OCI-M2 (cell line): Measurements from ENCODE around the gene DND1.
"Not testable (repeated sequence)": the region's sequence is repeated elsewhere in the genome, so short reads cannot be mapped to it uniquely, and the experiment has no call there.

Source experiments
- DNase-seq: peaks from one replicate; lab custom pipeline; 2025; ENCODE audit not compliant: unreplicated experiment; lab: John Stamatoyannopoulos, UW

Gene DND1

DNA sequence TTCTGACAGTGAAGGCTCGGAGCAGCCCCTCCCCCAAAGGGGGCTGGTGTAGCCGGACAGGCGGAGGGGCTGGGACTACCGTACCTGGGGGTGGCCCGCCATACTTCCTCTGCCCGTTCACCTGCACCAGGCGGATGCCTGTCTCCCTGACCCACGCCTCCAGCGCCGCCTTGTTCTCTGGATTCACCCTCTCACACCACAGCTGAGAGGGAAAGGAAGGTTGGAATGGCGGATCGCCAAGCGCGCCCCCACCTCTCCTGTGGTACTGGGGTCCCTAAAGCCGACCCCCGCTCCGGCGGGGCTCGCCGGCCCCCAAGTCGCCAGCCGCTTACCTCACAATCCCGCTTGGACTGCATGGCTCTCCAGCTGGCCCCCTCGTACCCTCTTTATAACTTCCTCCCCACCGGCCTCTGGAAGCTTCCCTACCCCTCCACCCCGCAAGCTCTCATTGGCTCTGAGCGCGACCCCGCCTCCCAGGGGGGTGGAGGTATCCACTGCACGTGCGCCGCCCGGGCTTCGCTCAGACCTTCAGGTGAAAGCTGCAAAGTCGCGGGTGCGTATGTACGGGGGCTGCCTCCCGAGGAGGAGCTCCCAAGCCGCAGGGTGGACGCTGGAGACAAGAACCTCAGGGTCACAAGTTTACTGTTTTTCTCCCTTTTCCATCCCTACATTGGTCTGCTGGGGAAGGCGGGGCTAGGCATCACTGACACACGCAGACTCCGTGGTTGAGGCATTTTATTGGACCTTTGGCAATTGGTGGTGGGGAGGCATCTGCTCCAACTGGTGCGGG, at the start of gene DND1:
Gene DND1, minus strand, starts transcription at position 390 of the 790 bp plus-strand sequence. Its CDS starts 34 bp downstream, at position 356.
- DNase-seq = no peak

DNA sequence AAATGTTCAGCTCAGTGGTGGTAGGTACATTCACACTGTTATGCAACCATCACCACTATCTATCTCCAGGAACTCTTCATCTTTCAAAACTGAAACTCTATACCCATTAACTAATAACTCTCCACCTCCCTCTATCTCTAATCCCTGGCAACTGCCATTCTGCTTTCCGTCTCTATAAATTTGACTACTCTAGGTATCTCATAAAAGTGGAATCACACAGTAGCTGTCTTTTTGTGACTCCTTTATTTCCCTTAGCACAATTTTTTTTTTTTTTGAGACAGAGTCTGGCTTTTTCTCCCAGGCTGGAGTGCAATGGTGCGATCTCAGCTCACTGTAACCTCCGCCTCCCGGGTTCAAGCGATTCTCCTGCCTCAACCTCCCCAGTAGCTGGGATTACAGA, 48.0 kb upstream of the DND1 start:
- DNase-seq = not testable (repeated sequence)

DNA sequence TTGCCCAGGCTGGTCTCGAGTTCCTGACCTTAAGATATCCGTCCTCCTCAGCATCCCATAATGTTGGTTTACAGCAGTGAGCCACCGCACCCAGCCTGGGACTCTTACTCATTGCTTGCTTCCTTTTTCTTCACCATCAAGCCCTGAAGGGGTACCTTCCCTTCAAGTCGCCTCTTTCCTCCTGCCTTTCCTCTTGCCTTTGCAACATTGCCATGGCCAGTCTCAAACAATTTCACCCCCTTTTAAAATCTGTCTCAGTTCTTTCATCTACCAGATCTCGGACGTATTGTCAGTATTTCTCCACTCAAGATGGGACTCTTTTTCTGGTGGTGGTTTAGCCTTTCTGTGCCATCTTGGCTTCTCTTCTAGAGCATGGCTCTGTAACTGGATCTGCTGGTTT, 47.4 kb upstream of the DND1 start:
- not testable (repeated sequence) for DNase-seq

DNA sequence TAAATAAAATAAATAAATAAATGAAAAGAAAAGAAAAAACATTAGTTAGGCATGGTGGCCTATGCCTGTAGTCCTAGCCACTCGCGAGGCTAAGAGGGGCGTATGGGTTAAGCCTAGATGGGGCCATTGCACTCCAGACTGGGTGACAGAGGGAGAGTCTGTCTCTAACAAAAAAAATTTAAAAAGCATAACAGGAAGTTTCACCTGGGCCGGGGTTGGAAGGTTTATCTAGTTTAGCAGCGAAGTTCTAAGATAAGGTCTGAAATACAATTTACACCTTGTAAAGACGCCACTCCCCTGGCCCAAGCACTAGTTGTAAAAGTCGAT, 44.9 kb upstream of the DND1 start:
- no peak for DNase-seq

DNA sequence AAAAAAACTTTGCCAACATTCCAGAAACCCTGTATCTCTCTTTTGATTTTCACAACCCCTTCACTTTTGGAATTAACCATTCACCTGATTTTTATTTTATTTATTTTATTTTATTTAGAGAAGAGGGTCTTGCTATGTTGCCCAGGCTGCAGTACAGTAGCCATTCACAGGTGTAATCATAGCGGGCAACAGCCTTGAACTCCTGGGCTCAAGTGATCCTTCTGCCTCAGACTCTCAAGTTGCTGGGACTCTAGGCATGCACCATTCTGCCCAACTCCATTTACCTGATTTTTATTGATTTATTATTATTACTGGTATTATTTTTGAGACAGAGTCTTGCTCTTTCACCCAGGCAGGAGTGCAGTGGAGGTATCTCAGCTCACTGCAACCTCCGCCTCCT, 42.9 kb upstream of the DND1 start:
- not testable (repeated sequence) for DNase-seq

DNA sequence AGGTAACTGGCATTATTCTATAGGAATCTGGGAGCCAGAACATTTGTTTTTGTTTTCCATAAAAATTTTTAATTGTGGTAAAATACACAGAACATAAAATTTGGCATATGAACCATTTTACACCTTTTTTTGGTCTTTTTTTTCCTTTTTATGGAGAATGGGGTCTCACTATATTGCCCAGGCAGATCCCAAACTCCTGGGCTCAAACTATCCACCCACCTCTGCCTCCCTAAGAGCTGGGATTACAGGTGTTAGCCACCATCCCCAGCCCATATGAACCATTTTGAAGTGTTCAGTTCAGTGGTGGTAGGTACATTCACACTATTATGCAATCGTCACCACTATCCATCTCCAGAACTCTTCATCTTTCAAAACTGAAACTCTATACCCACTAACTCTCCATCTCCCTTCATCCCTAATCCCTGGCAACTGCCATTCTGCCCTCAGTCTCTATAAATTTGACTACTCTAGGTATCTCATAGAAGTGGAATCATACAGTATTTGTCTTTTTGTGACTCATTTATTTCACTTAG, 40.3 kb upstream of the DND1 start:
- no peak for DNase-seq

DNA sequence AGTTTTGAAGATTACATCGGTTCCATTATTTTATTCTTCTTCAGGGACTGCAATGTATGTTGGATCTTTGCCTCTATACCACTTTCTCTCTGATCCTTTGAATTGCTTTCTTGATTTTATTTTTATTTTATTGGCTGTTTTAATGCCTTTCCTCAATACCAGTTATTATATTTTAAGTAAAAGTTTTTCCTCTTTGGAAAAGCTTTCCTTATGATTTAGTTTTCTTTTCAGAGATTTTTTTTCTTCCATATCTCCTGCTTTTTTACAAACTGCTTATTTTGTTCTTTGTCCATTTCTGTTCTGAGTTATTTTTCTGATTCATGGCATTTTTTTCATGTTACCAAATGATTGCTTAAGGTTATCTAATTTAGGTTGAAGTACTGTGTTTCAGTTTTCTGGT, 38.4 kb upstream of the DND1 start:
- DNase-seq = no peak

DNA sequence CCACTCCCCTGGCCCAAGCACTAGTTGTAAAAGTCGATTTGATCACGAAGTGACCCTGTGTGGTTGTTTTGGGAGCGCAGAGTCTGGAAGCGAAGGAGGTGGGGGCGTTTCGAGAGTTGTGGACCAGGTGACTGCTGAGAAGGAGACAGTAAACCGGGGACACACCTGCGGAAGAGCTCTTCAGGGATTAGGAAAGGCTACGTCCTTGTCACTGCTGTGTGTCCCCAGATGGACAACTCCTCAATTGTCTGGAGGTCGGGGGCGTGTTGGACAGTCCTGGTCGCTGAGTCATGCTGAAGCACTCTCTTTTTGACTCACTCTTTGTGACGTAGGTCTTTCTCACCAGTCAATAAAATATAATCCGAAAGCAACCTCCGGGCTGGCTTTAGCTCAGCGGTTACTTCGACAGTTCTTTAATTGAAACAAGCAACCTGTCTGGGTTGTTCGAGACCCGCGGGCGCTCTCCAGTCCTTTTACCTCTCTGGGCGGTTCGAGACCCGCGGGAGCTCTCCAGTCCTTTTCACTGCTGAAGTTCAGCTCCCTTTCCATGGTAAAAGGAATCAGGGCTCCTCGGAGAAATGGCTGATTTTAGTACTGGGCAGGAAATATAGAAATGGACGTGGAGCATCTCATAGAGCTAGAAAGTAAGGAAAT, 37.6 kb upstream of the DND1 start:
- DNase-seq = peak; percentile 74

DNA sequence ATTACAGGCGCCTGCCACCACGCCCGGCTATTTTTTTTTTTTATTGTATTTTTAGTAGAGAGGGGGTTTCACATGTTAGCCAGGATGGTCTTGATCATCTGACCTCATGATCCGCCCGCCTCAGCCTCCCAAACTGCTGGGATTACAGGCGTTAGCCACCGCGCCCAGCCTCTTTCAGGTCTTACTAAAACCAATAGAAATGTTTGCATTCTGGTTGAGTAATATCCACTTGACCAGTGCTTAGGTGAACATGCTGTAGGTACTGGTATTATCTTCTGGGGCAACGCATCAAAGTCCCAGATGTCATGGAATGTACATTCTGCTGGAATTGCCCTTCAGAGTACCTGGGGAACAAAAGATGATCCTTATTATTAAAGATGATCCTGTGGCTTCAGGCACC, 35.4 kb upstream of the DND1 start:
- DNase-seq = not testable (repeated sequence)

DNA sequence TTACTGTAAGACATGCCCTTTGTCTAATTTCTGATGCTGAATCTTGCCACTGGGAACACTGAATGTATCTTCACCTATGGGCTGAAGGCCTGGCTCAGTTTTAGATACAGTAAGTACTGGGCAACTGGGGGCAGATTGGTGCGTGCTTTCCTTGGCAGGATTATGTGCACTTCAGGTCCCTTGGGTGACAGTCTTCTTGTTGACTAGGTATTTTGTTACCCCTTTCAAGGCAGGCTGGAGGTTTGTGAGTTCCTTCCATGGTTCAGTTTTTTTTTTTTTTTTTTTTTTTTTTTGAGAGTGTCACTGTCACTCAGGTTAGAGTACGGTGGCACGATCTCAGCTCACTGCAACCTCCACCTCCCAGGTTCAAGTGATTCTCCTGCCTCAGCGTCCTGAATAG, 34.4 kb upstream of the DND1 start:
- no peak for DNase-seq

DNA sequence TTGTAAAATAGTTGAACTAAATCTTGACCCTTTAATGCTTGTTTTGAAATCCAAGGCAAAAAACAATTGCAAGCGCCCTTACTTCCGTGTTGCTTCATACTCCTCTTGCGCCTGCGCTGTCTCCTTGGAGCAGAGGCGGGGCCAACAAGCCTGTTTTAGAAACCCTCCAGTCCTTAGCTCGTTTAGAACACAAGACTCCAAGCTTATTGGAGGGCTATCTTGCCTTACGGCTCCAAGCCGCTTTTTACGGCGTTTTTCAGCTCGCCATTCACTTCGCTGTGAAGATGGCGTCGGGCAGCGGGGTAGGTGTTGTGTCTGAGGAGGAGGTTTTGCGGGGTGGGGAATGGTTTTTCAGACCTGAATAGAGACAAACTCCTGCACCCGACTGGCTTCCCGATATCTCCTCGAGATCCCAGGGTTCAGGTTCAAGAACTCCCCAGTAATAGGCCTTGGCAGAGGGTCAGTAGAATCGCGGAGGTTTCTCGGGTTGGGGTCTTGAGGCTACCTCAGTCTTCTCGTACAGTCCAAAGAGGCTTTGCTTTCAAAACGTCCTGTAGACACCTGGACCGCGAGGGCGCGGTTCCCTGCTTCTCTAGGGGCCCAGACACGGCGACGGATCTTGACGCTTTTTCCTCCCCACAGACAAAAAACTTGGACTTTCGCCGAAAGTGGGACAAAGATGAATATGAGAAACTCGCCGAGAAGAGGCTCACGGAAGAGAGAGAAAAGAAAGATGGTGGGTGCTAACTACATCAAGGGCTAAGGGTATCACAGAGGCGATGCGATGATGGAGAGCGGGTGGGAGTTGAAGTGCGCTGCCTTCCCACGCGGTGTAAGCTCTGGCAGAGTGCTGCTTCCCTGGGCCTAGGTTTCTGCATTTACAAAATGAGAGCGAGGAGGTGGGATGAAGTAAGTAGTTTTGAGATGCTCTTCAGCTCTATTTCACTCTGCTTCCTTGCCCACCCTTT, 27.1 kb upstream of the DND1 start, which contains the start of gene ZMAT2:
Gene ZMAT2, plus strand, starts transcription at position 271 of the 968 bp plus-strand sequence. Its CDS starts 14 bp downstream, at position 285.
- DNase-seq = peak; percentile 51

DNA sequence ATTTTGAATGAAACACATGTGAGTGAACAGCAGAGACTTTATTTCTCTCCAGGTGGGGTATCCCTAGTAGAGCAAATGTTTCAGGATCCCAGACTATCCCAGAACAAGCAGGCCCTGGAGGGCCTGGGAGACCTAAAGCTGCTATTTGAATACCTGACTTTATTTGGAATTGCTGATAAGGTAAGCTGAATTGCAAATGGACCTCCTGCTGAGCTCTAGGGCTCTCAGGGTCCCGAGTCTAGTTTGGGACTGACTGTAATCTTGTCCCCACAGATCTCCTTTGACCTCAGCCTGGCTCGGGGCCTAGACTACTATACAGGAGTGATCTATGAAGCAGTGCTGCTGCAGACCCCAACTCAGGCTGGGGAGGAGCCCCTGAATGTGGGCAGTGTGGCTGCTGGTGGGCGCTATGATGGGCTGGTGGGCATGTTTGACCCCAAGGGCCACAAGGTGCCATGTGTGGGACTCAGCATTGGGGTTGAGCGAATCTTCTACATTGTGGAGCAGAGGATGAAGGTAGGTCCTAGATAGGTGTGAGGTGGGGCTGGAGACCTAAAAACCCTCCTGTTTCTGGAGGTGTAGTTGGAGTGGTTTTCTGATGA, 23.6 kb upstream of the DND1 start:
- no peak for DNase-seq

DNA sequence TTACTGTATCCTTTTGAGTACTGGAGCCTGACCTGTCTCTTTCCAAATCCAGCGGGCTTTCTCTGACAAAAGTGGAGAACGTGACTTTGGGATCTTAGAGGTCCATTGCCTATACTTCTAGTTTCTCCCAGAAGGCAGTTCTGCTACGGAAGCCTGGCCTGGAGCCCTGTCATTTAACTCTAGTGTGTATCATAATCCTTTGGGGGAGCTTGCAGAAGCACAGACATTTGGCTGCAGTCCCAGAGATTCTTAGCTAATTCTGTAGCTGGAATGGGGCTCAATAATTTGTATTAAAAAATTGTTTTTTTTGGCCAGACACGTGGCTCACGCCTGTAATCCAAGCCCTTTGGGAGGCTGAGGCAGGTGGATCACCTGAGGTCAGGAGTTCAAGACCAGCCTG, 20.9 kb upstream of the DND1 start:
- no peak for DNase-seq

DNA sequence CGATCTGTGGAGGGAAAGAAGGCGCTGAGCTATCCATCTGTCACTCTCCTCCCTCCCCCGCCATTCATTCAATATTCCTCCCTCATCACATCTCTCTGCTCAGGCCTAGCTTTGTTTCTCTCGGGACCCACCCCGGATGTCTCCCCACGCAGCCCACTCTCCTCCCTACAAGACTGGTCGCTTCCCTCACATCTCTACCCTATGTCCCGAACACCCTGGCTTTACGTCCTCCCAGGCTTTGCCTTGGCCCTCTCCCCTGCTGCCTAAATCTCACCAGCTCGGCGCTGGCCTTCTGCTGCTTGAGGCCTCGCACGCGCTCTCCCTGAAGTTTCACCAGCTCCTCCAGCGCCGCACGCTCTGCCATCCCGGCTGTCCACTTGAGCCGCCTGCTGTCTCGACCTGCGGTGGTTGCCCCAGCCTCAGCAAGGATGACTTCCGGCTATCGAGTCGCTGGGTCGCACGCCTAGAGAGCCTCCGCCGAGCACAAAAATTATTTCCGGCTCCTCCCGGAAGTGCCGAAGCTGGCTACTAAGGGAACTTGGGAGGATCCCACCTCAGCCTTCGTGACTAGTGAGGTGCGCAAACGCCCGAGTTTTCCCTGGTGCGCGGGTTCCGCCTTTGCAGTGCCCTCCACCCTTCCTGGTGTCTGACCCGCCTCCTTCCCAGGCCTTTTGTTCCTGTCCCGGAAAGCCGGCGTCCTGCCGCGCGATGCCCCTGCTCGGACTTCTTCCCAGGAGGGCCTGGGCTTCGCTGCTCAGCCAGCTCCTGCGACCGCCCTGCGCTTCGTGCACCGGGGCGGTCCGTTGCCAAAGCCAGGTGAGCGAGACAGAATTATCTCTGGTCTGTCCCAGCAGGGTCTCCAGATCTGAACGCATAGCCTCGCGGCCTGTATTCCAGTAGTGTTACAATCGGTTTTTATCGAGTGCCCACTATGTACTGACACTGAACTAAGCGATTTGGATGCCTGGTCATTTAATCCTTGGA, 17.9 kb upstream of the DND1 start, which contains the start of the genes HARS1 and HARS2:
Gene HARS1, minus strand, starts transcription at position 430 of the 984 bp plus-strand sequence. Its CDS starts 66 bp downstream, at position 364.
Gene HARS2, plus strand, starts transcription at position 515 of the 984 bp plus-strand sequence. Its CDS starts 194 bp downstream, at position 709.
- DNase-seq = peak; percentile 47

DNA sequence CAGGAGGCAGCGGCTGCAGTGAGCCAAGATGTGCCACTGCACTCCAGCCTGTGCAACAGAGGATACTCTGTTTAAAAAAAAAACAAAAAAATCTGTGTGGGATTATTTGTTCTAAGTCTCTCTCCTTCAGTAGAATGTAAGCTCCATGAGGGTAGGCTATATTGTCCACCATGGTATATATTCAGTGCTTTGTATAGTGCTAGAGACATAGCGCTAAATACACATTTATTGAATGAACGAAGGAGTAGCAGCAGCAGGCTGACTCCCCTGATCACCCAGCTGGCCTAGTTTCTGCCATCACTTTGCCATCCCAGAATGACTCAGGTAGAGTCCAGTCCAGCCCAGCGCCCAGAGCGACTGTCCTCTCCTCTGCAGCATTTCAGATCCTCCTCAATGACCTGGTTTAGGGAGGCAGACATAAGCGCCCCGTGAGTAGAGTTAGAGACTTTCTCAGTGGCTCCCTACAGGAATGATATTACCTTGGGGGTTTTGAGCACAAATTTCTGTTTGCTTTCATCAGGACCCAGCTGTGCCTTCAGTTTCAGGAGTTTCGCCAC, 17.1 kb upstream of the DND1 start:
- DNase-seq = no peak

DNA sequence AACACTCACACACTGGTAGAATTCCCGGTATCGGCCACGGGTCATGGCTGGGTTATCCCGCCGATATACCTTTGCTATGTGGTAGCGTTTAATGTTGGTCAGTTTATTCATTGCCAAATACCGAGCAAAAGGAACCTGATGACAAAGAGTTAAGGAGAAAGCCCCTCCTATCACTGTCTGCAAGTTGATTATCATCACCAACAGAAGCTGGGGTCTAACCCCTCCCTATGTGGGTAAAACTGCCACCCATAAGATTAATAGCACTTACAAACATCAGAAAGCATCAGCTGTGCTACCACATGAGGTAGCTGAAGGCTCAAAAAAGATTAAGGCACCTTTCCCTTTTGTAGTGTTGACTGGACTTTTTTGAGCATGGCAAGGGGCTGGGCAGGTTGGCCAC, 5.6 kb upstream of the DND1 start:
- DNase-seq = peak; percentile 18

DNA sequence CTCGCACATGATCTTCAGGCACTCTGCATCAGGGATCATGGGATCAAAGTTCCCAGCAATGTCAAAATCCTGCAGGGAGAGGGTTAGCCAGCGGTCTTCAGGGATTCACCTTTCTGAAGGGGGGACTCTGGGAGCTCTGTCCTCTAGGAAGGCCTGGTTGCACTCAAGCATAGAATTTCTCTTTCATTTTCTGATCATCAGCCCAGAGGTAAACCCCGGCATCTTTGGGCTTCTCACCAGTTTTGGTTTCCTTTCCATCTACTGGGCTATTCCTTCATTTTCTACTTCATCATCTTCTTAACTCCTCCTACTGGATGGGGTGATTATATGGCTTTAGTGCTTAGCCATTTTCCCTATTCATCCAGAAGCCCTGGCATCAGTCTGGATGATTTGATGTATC, 4.6 kb upstream of the DND1 start:
- DNase-seq = no peak

DNA sequence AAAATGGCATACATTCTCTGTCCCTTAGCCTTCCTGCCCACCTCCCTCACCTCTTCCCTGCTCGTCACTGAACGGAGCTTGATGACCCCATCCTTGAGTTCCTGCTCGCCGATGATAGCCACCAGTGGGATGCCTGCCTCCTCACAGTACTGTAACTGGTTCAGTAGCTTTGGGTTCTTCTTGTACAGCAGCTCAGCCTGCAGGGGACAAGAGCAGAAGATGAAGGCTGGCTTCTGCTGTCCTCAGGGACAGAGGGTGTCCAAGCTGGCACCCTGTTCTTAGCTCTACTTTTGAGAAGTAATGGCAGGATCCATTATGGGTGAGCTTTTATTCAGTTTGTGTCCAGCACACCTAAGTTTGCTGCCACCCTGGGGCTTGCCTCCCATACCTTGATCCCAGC, 1.3 kb upstream of the DND1 start:
- no peak for DNase-seq

DNA sequence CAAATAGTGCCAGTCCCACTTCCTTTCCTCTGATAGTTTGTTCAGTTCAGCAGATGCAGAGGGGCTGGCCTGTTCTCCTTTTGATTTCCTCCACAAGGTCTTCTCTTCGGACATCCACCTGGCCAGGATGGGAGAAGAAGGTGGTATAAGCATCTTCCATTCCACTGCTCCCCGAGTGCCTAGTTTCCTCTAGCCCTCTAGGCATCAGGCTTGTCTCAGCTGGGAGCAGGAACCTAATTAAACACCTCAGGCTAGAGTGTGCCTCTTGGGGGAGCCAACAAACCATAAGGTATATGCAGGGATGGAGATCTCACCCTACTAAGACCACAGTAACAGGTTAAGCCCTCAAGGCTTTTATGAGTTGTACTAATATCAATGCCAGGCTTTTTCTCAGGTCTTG, 835 bp upstream of the DND1 start:
- no peak for DNase-seq
